HG02678 (cell line): Measurements from ENCODE around the gene PCSK6.
"Not testable (repeated sequence)": the region's sequence is repeated elsewhere in the genome, so short reads cannot be mapped to it uniquely, and the experiment has no call there.

Source experiments
- ATAC-seq: cut with Tn5 transposase; IDR thresholded peaks from one replicate; pipeline ENCODE4 v1.9.1; 2021; ENCODE audit warnings: mild to moderate bottlenecking, moderate library complexity; ENCODE audit not compliant: unreplicated experiment

Gene PCSK6

DNA sequence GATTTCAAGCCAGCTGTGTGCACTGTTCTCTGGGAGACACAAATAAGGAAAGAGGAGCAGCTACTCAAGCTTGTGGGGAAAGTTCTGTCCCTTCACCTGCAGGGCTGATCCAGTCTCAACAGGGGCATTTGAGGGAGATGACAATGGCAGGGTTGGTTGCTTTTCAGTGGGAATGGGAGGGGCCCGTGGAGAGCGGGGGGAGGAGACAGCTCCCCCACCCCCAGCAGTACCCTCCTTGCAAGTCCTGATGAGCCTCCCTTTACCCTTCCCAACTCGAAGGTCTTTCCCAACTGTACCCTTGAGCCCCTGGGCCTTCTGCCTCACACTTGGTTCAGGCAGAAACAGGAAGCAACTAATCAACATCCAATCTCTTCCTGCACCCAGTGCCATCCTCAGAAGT is 122.7 kb downstream of the PCSK6 start:
- ATAC-seq = no peak

- ATAC-seq = no peak
Measured at GRCh38 chr15:101362986-101363566, 126.4 kb downstream of the PCSK6 start.

DNA sequence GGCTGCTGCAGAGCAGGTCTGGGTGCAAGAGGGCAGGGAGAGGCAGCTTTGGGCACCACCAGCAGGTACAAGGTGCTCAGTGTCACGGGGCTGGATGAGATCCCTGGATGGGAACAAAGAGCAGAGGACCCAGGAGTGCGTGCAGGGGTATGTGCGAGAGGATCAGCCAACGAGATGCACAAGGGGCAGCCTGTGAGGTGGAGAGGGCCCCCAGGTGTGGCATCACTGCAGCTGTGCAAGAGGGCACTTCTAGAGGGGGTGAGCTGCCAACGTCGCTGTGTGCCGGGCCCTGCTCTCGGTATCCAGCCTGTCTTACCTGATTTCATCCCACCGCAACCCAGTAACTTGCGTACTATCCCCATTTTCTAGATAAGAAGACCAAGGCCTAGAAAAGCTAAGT is 127.1 kb downstream of the PCSK6 start:
- ATAC-seq = no peak

GRCh38 chr15:101361418-101361817 is 128.1 kb downstream of the PCSK6 start:
- no peak for ATAC-seq

GRCh38 chr15:101359365-101359947 is 130.1 kb downstream of the PCSK6 start:
- no peak for ATAC-seq

DNA sequence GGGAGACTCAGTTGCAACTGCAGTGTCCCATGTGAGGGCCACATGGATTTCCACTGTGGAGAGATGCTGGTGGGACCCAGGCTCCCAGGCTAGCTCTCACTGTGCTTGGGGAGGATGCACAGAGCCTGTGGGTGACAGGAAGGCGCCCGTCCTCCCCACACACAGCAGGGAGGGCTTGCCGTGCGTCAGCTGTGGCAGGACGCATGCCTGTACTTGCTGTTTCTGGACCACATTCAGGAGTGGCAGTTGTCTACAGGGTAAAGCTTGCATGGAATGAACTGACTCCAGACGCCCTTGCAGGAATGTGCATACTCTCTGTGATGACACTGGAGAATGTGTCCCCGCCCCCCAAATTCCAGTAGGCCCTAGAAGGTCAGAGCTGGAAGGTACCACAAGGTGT is 130.6 kb downstream of the PCSK6 start:
- ATAC-seq = no peak

DNA sequence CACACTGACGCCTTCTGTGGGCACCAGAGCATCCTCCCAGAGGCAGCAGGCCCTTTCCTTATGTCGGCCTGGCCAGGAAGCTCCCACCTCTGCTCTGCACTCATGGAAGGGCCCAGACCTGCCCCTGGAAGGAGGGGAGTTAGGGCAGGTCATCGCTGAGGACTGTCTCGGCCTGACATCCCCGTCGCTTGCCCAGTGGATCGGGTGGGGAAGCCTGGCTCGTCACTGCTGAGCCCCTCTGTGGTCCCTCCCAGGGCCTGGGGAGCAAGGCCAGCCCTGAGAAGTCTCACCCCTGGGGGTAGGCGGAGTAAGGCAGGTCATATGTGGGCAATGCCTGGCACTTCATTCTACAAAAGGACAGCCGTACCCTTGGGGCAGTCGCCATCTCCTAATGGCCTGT is 131.6 kb downstream of the PCSK6 start:
- no peak for ATAC-seq

GRCh38 chr15:101357333-101357732 is 132.2 kb downstream of the PCSK6 start:
- no peak for ATAC-seq

DNA sequence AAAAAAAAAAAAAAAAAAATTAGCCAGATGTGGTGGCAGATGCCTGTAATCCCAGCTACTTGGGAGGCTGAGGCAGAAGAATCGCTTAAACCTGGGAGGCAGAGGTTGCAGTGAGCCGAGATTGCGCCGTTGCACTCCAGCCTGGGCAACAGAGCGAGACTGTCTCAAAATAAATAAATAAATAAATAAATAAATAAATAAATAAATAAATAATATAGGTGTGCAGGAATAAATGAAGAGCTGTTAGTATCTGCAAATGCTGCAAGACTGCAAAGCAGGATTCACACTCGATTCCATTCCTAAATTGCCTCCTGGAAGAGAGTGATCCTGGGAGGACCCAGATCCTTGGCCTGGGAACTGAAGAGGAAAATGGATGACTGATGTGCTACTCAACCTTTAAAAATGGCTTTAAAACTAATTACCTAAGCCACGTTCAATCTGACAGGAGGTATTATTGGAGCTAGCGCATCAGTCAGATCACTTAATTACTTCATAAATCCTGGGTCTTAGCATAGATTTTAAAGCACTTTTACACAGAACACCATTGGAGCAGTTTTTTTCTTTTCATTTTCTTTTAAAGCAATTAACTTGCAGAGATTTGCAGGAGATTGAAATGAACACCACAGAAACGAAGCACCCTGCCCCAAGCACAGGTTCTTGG is 132.9 kb downstream of the PCSK6 start:
- ATAC-seq = not testable (repeated sequence)

DNA sequence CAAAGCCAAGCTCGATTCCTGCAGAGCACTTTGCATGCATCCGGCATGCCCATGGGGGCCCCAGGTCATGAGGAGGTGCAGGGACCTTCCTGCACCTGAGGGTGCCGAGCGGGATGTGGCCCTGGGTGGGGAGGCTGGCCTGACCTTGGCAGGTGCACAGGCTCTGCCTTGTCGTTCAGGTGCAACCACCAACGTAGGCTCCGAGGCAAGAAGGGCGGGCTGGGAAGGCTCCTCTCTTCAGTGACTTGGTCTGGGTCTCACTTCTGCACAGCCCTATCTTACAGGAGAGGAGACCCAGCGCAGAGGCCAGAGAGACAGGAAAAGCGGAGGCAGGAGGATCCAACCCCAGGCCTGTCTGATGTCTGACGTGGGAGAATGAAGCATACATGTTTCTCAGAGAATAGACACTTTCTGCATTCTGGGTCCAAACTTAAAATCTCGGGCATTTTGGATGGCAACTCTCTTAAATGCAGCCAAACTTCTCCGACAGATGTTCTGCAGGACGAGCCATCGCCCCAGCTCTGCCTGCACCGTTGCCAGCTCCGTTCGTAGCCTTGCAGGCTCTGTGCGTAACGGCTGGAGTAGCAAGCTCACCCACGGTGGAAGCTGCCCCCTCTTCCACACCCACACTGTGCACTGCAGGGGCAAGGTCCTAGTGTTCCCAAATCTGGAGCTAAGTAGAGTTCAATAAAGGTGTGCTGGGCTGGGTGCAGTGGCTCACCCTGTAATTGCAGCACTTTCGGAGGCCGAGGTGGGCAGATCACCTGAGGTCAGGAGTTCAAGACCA is 133.6 kb downstream of the PCSK6 start:
- no peak for ATAC-seq

DNA sequence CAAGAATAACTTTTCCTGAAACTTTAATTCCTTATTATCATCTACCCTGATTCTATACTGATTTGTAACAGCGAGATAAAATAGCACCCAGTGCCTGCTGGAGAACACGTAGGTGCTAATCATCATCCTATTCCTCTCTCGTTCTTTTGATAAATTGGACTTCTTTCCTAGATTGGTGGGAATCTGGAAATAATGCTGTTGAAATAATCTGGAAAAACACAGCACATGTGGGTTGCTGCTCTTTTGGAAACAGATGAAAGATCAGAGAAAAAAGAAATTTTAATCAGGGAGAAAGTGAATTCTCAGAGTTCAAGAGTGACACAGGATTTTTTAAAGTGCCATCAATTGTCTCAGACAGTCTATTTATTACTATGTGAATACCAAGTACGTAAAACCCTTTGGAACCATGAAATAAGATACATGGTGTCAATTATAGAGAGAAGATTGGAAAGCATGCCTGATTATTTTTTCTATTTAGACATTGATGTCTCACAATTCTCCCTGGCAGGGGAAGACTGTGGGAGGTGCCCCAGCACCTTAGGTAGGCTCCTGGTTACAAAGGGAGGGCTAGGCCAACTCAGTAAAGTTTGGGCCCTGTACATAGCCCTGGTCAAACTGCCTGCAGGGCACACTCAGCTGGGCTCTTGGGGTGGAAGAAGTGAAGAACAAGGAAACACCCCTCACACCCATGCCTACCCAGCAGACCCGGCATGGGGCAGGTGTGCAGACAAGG is 134.4 kb downstream of the PCSK6 start:
- ATAC-seq = no peak

DNA sequence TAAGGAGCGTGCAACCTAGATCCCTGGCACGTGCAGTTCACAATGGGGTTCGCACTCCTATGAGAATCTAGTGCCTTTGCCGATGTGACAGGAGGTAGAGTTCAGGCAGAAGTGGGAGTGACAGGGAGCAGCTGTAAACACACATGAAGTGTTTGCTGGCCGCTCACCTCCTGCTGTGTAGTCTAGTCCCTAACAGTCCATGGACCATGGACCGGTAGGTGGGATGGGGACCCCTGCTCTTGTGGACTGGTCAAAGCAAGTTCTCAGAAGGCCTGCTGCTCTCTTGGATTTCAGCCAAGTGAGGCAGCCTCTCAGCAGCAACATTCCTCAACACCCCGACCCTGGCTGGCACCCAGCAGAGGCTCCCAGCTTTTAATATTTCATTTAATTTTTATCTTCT is 136.3 kb downstream of the PCSK6 start:
- ATAC-seq = no peak

DNA sequence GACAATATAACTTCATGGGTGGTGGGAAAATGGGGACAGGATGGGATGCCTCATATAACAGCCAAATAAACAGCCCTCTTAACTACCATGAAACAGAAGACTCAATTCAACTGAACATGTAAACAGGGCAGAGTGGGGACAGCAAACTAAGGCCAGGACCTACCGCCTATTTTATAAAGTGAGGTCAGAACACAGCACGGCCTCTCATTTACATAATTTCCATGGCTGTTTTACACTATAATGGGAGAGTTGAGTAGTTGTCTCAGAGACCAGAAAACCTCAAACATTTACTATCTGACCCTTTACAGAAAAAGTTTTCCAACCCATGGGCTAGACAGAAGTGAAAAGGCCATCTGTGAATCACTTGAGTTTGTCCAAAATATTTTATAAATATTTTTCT is 137.8 kb downstream of the PCSK6 start:
- ATAC-seq = no peak

GRCh38 chr15:101349047-101349951 is 140.2 kb downstream of the PCSK6 start:
- ATAC-seq = no peak

- no peak for ATAC-seq
Measured at GRCh38 chr15:101348643-101349042, 140.9 kb downstream of the PCSK6 start.

GRCh38 chr15:101348015-101348414 is 141.5 kb downstream of the PCSK6 start:
- no peak for ATAC-seq

- no peak for ATAC-seq
Measured at GRCh38 chr15:101347454-101347853, 142.1 kb downstream of the PCSK6 start.

DNA sequence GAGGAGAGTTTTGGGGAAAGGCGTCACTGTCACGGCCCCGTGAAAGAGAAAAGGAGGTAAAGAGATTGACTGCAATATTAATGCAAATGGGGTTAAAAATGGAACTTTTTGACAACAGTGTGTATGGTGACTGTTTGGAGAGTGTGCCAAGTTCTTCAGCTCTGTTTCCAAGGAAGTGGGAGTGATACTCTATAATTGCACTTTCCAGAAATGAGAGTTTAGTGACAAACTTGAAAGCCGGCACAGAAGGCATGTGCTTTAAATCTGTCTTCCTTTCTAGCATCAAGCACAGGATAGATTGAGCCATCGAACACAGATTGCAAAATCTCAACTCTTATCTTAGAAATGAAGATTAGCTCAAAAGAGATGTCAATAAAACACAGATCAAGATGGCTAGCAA is 142.6 kb downstream of the PCSK6 start:
- no peak for ATAC-seq

DNA sequence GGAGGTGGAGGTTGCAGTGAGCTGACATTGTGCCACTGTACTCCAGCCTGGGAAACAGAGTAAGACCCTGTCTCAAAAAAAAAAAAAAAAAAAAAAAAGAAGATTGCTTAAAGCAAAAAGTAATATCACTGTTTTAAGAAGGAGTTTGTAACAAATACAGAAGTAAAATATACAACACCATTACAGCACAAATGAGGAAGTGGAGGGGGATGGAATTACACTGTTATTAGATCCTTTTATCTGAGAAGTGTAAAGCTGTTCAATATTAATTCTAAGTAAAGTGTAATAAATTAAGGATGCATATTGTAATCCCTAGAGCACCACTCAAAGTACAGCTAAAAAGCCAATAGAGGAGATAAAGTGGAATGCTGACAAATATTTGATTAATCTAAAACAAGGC is 147.5 kb downstream of the PCSK6 start:
- no peak for ATAC-seq

DNA sequence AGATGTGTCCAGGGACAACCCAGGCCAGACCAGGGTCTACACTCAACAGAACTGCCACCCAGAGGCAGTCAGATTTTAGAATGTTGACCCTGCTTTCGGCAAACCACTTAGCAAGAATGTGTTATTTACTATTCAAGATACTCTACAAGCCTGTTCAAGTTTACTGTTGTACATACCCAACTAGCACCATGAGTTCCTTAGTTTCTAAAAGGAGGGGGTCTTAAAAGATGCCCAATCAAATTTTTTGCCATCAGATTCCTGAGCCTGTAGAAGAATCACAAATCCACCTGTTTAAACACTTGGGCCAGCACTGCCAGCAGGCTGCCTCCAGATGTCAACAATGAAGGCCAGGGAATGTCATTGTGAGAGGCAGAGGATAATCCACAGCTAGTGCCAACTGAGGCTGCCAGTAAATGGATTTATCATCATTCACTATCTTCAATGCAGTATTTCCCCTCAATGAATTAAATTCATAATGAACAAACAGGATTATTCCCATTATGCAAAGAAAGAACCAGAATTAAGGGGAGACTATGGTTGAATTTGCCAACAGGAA is 150.9 kb downstream of the PCSK6 start:
- no peak for ATAC-seq
